SK-N-SH (cell line): Measurements from ENCODE around the gene STT3A. TPM values are rescaled to one million over a fixed set of nuclear protein-coding genes. Genes with fewer than 3 reads are reported as not detected.
A peak's percentile ranks its signal among the peaks of the same experiment; 100 is the strongest.

Experiments
- CTCF ChIA-PET: fragments of 300-600, 350-600 bp; formaldehyde crosslinking; extraction: SDS; loops from one replicate; lab custom pipeline; 2021; lab: Yijun Ruan, JAX
- POLR2A ChIA-PET: fragments of 350-600 bp; sonication (Branson Sonifier 250); formaldehyde crosslinking; extraction: SDS; loops from one replicate; lab custom pipeline; 2020; ENCODE audit warnings: antibody characterized with exemption, inconsistent platforms; lab: Yijun Ruan, JAX
- DNase-seq: peaks from one replicate; pipeline ENCODE4 v3.0.0; 2012
- H2AFZ ChIP-seq: fragments of 200-600 bp; sonication (generic); 2 replicates; pipeline ENCODE4 v1.8.1; 2016; ENCODE audit warnings: antibody characterized with exemption, mild to moderate bottlenecking, low read depth
- H3F3A ChIP-seq: fragments of 200-600 bp; sonication (generic); replicated peaks from 2 replicates; pipeline ENCODE3; 2016; ENCODE audit warnings: antibody characterized with exemption, mild to moderate bottlenecking; ENCODE audit not compliant: insufficient read depth
- H3K27ac ChIP-seq, 2 experiments: fragments of 200-500 bp in 1 of 2; fragments of 200-600 bp in 1 of 2; sonication (Bioruptor generic) in 1 of 2; sonication (generic), shearing (Covaris generic) in 1 of 2; 2 replicates each; pipeline versions ENCODE4 v1.5.1 to v1.6.1; 2014 to 2016; ENCODE audit warnings: low read depth in 2 of 2, inconsistent platforms in 1 of 2, low read length in 1 of 2, mild to moderate bottlenecking in 1 of 2, mixed read lengths in 1 of 2
- H3K27me3 ChIP-seq: fragments of 200-600 bp; sonication (generic), shearing (Covaris generic); 2 replicates; pipeline ENCODE4 v1.6.1; 2016; ENCODE audit warnings: mixed run types; ENCODE audit not compliant: insufficient read depth
- H3K36me3 ChIP-seq, 2 experiments: fragments of 200-500 bp in 1 of 2; fragments of 200-600 bp in 1 of 2; sonication (Bioruptor generic) in 1 of 2; sonication (generic) in 1 of 2; replicated peaks in 1 of 2; 2 replicates each; pipeline versions ENCODE3 to v1.5.1; 2014 to 2016; ENCODE audit warnings: low read length in 1 of 2, mild to moderate bottlenecking in 1 of 2; ENCODE audit not compliant: insufficient read depth in 2 of 2, control insufficient read depth in 1 of 2
- H3K4me1 ChIP-seq, 2 experiments: fragments of 200-500 bp in 1 of 2; fragments of 200-600 bp in 1 of 2; sonication (Bioruptor generic) in 1 of 2; sonication (generic), shearing (Covaris generic) in 1 of 2; 2 replicates each; pipeline versions ENCODE4 v1.5.1 to v1.6.1; 2014 to 2016; ENCODE audit warnings: low read depth in 1 of 2, low read length in 1 of 2, mixed run types in 1 of 2; ENCODE audit not compliant: insufficient read depth in 2 of 2, control insufficient read depth in 1 of 2
- H3K4me2 ChIP-seq: fragments of 200-600 bp; sonication (generic), shearing (Covaris generic); 2 replicates; pipeline ENCODE4 v1.6.1; 2017; ENCODE audit warnings: mixed run types
- H3K4me3 ChIP-seq, 2 experiments: fragments of 200-500 bp in 1 of 2; fragments of 200-600 bp in 1 of 2; sonication (Bioruptor generic) in 1 of 2; sonication (generic), shearing (Covaris generic) in 1 of 2; 2 replicates each; pipeline versions ENCODE4 v1.5.1 to v1.8.1; 2014 to 2016; ENCODE audit warnings: low read depth in 2 of 2, inconsistent platforms in 1 of 2, low read length in 1 of 2, mild to moderate bottlenecking in 1 of 2, mixed read lengths in 1 of 2, moderate library complexity in 1 of 2
- H3K79me2 ChIP-seq: fragments of 200-600 bp; sonication (generic); 2 replicates; pipeline ENCODE4 v1.8.1; 2017; ENCODE audit warnings: mild to moderate bottlenecking; ENCODE audit not compliant: insufficient read depth
- H3K9ac ChIP-seq: fragments of 200-600 bp; sonication (generic); 2 replicates; pipeline ENCODE4 v1.6.1; 2017; ENCODE audit warnings: mixed run types
- H3K9me2 ChIP-seq: fragments of 200-600 bp; sonication (generic); 2 replicates; pipeline ENCODE4 v1.6.1; 2017; ENCODE audit warnings: mixed run types
- H3K9me3 ChIP-seq: fragments of 200-600 bp; sonication (generic); 2 replicates; pipeline ENCODE4 v1.6.1; 2017; ENCODE audit warnings: mixed run types, mild to moderate bottlenecking, moderate library complexity
- H4K20me1 ChIP-seq: fragments of 200-600 bp; sonication (generic); 2 replicates; pipeline ENCODE4 v1.6.1; 2017; ENCODE audit warnings: mild to moderate bottlenecking, mixed run types; ENCODE audit not compliant: insufficient read depth
- FOSL2 ChIP-seq: IDR thresholded peaks from 2 replicates; pipeline ENCODE4 v1.4.0; 2012; ENCODE audit warnings: low read depth, mild to moderate bottlenecking, moderate library complexity, borderline replicate concordance
- FOXM1 ChIP-seq: IDR thresholded peaks from 2 replicates; pipeline ENCODE4 v1.4.0; 2012; ENCODE audit warnings: low read depth, mild to moderate bottlenecking
- MXI1 ChIP-seq: IDR thresholded peaks from 2 replicates; pipeline ENCODE4 v1.6.1; 2012; ENCODE audit warnings: mild to moderate bottlenecking, low read depth, low read length, improper control_type of control experiment
- NFIC ChIP-seq: IDR thresholded peaks from 2 replicates; pipeline ENCODE4 v1.4.0; 2012; ENCODE audit warnings: borderline replicate concordance
- PBX3 ChIP-seq: IDR thresholded peaks from 2 replicates; pipeline ENCODE4; 2012
- POLR2AphosphoS5 ChIP-seq: IDR thresholded peaks from 2 replicates; pipeline ENCODE4 v1.6.1; 2012; ENCODE audit warnings: low read depth, low read length
- RAD21 ChIP-seq: IDR thresholded peaks from 2 replicates; pipeline ENCODE4 v1.6.1; 2012; ENCODE audit warnings: mild to moderate bottlenecking, low read length
- RCOR1 ChIP-seq: fragments of 150-350 bp; IDR thresholded peaks from 2 replicates; pipeline ENCODE4 v1.6.1; 2017; ENCODE audit warnings: antibody characterized with exemption, low read length
- REST ChIP-seq: IDR thresholded peaks from 2 replicates; pipeline ENCODE4 v1.6.1; 2012; ENCODE audit warnings: mild to moderate bottlenecking, low read depth, low read length, moderate library complexity
- RXRA ChIP-seq: IDR thresholded peaks from 2 replicates; pipeline ENCODE4 v1.4.0; 2012; ENCODE audit warnings: low read depth, mild to moderate bottlenecking, borderline replicate concordance
- TAF1 ChIP-seq: IDR thresholded peaks from 2 replicates; pipeline ENCODE4 v1.6.1; 2012; ENCODE audit warnings: low read depth, mild to moderate bottlenecking, low read length, moderate library complexity, borderline replicate concordance
- TEAD4 ChIP-seq: IDR thresholded peaks from 2 replicates; pipeline ENCODE4 v1.4.0; 2012; ENCODE audit warnings: mild to moderate bottlenecking, borderline replicate concordance; ENCODE audit not compliant: insufficient read depth
- WGBS: methylation state at CpG from one replicate; pipeline ENCODE4 v1.1.6; 2017; ENCODE audit warnings: low lambda C conversion rate; 5-methylcytosine and 5-hydroxymethylcytosine counted together
- polyA plus RNA-seq, 3 experiments: library from polyadenylated mRNA; depleted of rRNA; stranded (reverse); fragments of >200 nt; gene quantifications; 2 replicates each; pipeline ENCODE4 v1.2.3, GENCODE V29; 2012
- TF ChIP-seq, protein P1 (sequence below): IDR thresholded peaks from 2 replicates; pipeline ENCODE4 v1.4.0; 2012; ENCODE audit warnings: low read depth

Gene STT3A
- polyA plus RNA-seq, 1 of the 3 experiments (the other 2 are of a cell fraction), result 101 TPM

GRCh38 chr11:125592305-125593113 is at the start of gene STT3A (continued):
- TF ChIP-seq PBX3 (peak; percentile 100), FOSL2 (peak; percentile 2; the same call in 1 of the 2 replicates), RXRA (no peak), POLR2AphosphoS5 (peak; percentile 90), TEAD4 (no peak), REST (peak; percentile 35; the same call in 1 of the 2 replicates), FOXM1 (no peak), MXI1 (peak; percentile 78)

GRCh38 chr11:125550780-125551179 is 41.9 kb upstream of the STT3A start:
- TF ChIP-seq NFIC (no peak), RCOR1 (no peak), RAD21 (no peak), TAF1 (no peak)
- TF ChIP-seq, protein P1, sequence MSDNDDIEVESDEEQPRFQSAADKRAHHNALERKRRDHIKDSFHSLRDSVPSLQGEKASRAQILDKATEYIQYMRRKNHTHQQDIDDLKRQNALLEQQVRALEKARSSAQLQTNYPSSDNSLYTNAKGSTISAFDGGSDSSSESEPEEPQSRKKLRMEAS, result no peak
- TF ChIP-seq, all 33 proteins: peak for 0
- no peak overlapping the region for H3K27ac ChIP-seq
- no peaks in the 10 kb centered on the region for H3K9me2 ChIP-seq
- no peak overlapping the region for H3K9ac ChIP-seq
- WGBS, result 47% methylated on average over 1 of the region's 1 CpG
- no peaks in the 10 kb centered on the region for H3K36me3 ChIP-seq
- H3K27me3 ChIP-seq, result no peaks in the 10 kb centered on the region; the same call in 1 of the 2 replicates
- H3F3A ChIP-seq, result no peaks in the 10 kb centered on the region
- no peak overlapping the region for H3K4me2 ChIP-seq
- H2AFZ ChIP-seq, result no peak overlapping the region
- no peaks in the 10 kb centered on the region for H3K79me2 ChIP-seq
- ChIA-PET CTCF (no interaction called here), POLR2A (no interaction called here)
- H4K20me1 ChIP-seq, result no peaks in the 10 kb centered on the region
- H3K9me3 ChIP-seq, result no peaks in the 10 kb centered on the region
- H3K4me1 ChIP-seq, result no peaks in the 10 kb centered on the region
- no peak overlapping the region for H3K4me3 ChIP-seq
- DNase-seq, result no peak
